NCI-H2196 treated with DMSO at 0.1 percent for 48 hours (cell line): ENCODE measurements around the gene AATF.

Source experiments
- DNase-seq: peaks from one replicate; lab custom pipeline; 2025; ENCODE audit not compliant: unreplicated experiment; lab: John Stamatoyannopoulos, UW

The AATF gene

GRCh38 chr17:36930583-36930900, 18.2 kb upstream of the AATF start:
- DNase-seq = no peak

GRCh38 chr17:36931096-36931696, 17.6 kb upstream of the AATF start:
- DNase-seq = no peak

GRCh38 chr17:36931697-36932382, 16.9 kb upstream of the AATF start:
- DNase-seq = no peak

GRCh38 chr17:36932383-36932693, 16.4 kb upstream of the AATF start:
- DNase-seq = no peak

- DNase-seq = no peak
Observed at GRCh38 chr17:36932694-36933511, 15.9 kb upstream of the AATF start.

GRCh38 chr17:36933512-36934143, 15.1 kb upstream of the AATF start:
- no peak for DNase-seq

GRCh38 chr17:36934144-36934691, 14.5 kb upstream of the AATF start:
- DNase-seq = no peak

GRCh38 chr17:36934692-36935630, 13.8 kb upstream of the AATF start:
- no peak for DNase-seq

- DNase-seq = no peak
Observed at GRCh38 chr17:36935671-36936454, 12.9 kb upstream of the AATF start.

GRCh38 chr17:36936455-36937000, 12.2 kb upstream of the AATF start:
- DNase-seq = no peak

GRCh38 chr17:36937001-36937958, 11.5 kb upstream of the AATF start, which contains the start of gene LHX1:
TSS of gene LHX1 (plus strand) at chr17:36937475. CDS start at chr17:36938198, 723 bp downstream.
- DNase-seq = no peak

- no peak for DNase-seq
Observed at GRCh38 chr17:36937959-36938565, 10.7 kb upstream of the AATF start.

- no peak for DNase-seq
Observed at GRCh38 chr17:36938566-36939051, 10.1 kb upstream of the AATF start.

- no peak for DNase-seq
Observed at GRCh38 chr17:36939052-36939801, 9.5 kb upstream of the AATF start.

GRCh38 chr17:36939802-36940312, 8.9 kb upstream of the AATF start:
- no peak for DNase-seq

- no peak for DNase-seq
Observed at GRCh38 chr17:36940313-36941264, 8.2 kb upstream of the AATF start.
